Inferior parietal cortex (tissue), 1 donor: ENCODE results near the gene CKMT1A.

ENCODE experiments used
- DNase-seq: peaks from one replicate; pipeline ENCODE4 v3.0.0-alpha.2; 2016; ENCODE audit errors: extremely low spot score

The CKMT1A gene

GRCh38 chr15:43748376-43748775 lies 54.7 kb downstream of the CKMT1A start:
- no peak for DNase-seq
